D721Med (cell line): ENCODE data around the gene MAPK8IP3.

ENCODE experiments used
- DNase-seq: peaks from one replicate; pipeline ENCODE4 v3.0.0; 2011; ENCODE audit warnings: low spot score; ENCODE audit not compliant: insufficient read length
- FAIRE-seq: peaks from 2 replicates; lab custom pipeline; 2011; peaks lifted over from hg19 to GRCh38; lab: Jason Lieb, UNC
- TF ChIP-seq, protein P1 (sequence below): IDR thresholded peaks from 2 replicates; pipeline ENCODE4 v1.5.1; 2012; ENCODE audit warnings: mild to moderate bottlenecking, control low read depth; ENCODE audit not compliant: insufficient read depth; ENCODE audit errors: missing control alignments

Gene MAPK8IP3

GRCh38 chr16:1758923-1759322 is 52.9 kb downstream of the MAPK8IP3 start:
- TF ChIP-seq, protein P1, sequence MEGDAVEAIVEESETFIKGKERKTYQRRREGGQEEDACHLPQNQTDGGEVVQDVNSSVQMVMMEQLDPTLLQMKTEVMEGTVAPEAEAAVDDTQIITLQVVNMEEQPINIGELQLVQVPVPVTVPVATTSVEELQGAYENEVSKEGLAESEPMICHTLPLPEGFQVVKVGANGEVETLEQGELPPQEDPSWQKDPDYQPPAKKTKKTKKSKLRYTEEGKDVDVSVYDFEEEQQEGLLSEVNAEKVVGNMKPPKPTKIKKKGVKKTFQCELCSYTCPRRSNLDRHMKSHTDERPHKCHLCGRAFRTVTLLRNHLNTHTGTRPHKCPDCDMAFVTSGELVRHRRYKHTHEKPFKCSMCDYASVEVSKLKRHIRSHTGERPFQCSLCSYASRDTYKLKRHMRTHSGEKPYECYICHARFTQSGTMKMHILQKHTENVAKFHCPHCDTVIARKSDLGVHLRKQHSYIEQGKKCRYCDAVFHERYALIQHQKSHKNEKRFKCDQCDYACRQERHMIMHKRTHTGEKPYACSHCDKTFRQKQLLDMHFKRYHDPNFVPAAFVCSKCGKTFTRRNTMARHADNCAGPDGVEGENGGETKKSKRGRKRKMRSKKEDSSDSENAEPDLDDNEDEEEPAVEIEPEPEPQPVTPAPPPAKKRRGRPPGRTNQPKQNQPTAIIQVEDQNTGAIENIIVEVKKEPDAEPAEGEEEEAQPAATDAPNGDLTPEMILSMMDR, result no peak
- DNase-seq (no peak), FAIRE-seq (no peak)

DNA sequence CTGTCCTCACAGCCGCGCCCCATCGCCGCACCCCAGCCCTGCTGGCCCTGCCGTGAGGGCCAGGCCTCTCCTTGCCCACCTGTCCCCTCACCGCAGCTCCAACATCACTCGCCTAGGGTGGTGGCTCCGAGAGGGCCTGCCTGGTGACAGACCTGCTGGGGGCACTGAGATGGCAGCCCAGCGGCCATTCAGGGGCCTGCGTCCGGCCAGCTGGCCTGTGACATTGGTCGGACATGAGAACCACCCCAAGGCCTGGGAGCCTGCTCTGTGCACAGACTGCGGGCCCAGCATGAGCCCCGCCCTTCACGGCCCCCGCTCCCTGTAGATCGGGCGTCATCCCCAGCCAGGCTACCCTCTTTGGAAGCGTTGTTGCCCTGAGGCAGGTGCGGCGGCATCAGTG is 53.5 kb downstream of the MAPK8IP3 start:
- no peak for DNase-seq
- FAIRE-seq, result no peak
- TF ChIP-seq, protein P1, result no peak

GRCh38 chr16:1760911-1761310 is 54.9 kb downstream of the MAPK8IP3 start:
- no peak for FAIRE-seq
- DNase-seq, result no peak
- TF ChIP-seq, protein P1, result no peak

GRCh38 chr16:1761751-1762150 is 55.8 kb downstream of the MAPK8IP3 start:
- TF ChIP-seq, protein P1, result no peak
- DNase-seq (no peak), FAIRE-seq (no peak)

- FAIRE-seq (no peak), DNase-seq (no peak)
- TF ChIP-seq, protein P1, result no peak
Observed at GRCh38 chr16:1762196-1762878, 56.3 kb downstream of the MAPK8IP3 start.

GRCh38 chr16:1762879-1763520 is 57.0 kb downstream of the MAPK8IP3 start:
- DNase-seq (no peak), FAIRE-seq (no peak)
- TF ChIP-seq, protein P1, result no peak
